Measurements from ENCODE around the gene HIGD1C.
"Not testable (repeated sequence)": the region's sequence is repeated elsewhere in the genome, so short reads cannot be mapped to it uniquely, and the experiment has no call there.

The HIGD1C gene

GRCh38 chr12:50986966-50987737 is 34.8 kb downstream of the HIGD1C start:
- DNase-seq: peak; percentile 65

DNA sequence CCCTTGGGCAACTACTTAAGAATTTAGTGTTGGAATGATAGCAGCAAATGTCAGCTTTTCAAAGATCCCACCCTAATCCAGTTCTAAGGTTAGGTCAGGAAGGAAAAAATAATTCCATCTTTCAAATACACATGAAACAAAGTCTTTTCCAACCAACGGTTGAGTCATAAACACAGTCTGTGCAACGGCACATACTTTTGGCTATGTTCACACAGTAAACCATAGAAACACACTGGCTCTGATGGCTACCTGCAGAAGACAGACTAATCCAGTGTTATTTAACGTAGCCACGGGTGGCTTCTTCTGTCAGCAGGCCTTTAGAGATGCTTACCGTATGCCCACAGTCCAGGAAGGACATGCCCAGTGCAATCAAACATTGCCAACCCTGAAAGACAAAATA is 35.7 kb downstream of the HIGD1C start:
- peak; percentile 53 for DNase-seq

- DNase-seq: no peak
These were observed 36.5 kb downstream of the HIGD1C start for GRCh38 chr12:50988871-50989270.

- DNase-seq: no peak
These were observed 37.9 kb downstream of the HIGD1C start for GRCh38 chr12:50990147-50990727.

DNA sequence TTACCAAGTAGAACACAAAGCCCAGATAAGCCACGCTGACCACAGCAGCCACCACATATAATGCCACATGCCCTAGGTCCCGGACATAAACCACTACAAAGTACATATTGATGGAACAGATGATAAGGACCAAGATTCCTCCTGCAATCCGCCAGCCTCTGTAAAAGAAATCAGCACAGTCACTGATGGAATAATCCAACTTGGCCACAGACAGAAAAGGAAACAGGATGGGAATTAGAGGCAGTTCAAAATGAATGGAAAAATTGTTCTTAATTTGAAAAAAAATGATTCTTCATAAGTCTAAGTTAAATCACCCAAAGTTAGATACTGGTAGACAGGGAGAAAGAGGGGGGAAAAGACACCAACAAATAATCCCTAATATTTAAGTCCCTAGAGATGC is 38.4 kb downstream of the HIGD1C start:
- DNase-seq: no peak

DNA sequence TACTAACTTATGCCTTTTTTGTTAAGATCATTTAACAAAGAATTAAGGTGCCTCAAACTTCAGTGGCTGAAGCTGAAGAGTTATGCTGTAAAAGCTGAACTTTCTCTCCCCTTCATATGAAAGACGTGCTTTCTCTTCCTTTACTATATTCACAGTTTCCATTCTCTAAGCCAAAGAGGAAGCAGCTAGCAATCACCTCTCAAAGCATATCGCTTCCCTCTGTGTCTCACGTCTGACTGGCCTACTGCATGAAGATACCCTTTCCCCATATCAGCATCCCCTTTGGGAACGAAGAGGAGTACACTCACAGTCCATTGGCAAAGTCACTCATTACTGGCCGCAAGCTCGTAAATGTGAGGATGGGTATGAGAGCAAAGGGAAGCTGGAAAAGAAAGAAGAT is 38.9 kb downstream of the HIGD1C start:
- DNase-seq: no peak

- DNase-seq: no peak
These were observed 40.5 kb downstream of the HIGD1C start for GRCh38 chr12:50992819-50993218.

DNA sequence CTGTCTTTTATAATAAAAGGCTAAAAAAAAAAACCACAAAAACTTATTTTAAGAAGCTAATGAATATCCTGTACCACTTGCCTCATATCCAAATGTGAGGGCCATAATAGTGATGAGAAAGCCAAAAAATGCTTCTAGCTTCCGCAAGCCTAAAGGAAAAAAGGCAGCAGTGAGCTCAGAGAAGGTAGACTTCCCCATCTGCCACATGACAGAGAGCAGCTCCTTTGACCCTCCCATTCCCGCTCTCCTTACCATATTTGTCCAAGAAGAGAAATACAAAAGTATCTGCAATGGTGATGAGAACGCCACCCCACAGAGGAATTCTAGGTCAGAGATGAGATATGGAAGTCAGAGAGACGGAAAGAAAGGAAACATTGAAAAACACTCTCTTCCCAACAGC is 46.7 kb downstream of the HIGD1C start:
- DNase-seq: peak; percentile 5

- DNase-seq: peak; percentile 90
These were observed 47.9 kb downstream of the HIGD1C start for GRCh38 chr12:51000245-51000644.

GRCh38 chr12:51001799-51002198 is 49.5 kb downstream of the HIGD1C start:
- DNase-seq: no peak

- no peak for DNase-seq
These were observed 52.2 kb downstream of the HIGD1C start for GRCh38 chr12:51004504-51004903.

DNA sequence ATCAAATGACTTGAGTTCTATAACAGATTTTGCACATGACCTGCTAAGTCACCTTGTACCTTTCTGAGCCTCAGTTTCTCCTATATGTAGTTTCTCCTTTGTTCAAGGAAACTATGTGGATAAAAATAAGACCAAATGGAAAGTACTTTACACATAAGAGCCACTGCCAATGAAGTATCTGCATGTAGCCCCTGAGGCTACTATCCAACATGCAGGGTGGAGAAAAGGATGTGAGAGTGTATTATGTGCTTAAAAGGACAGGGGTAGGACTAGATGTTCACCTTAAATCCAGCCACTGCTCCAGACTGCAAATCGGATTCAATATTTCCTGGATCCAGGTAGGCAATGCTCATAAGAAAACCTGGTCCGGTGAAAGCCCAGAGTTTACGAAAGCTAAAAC is 52.7 kb downstream of the HIGD1C start:
- no peak for DNase-seq

DNA sequence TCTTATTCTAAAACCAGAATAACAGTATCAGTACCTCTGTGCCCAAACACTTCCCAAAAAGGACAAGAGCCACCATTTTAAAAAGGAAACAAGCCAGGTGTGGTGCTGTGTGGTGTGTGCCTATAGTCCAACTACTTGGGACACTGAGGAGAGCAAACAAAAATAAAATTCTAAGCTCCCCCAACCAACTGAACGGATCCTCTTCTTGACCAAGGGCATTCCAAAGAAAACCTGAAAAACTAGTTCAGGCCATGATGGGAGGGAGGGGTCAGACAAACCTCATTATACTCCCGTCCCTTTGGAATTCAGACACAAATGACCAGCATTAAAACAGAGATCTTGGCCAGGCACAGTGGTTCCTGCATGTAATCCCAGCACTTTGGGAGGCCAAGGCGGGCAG is 53.3 kb downstream of the HIGD1C start:
- no peak for DNase-seq

DNA sequence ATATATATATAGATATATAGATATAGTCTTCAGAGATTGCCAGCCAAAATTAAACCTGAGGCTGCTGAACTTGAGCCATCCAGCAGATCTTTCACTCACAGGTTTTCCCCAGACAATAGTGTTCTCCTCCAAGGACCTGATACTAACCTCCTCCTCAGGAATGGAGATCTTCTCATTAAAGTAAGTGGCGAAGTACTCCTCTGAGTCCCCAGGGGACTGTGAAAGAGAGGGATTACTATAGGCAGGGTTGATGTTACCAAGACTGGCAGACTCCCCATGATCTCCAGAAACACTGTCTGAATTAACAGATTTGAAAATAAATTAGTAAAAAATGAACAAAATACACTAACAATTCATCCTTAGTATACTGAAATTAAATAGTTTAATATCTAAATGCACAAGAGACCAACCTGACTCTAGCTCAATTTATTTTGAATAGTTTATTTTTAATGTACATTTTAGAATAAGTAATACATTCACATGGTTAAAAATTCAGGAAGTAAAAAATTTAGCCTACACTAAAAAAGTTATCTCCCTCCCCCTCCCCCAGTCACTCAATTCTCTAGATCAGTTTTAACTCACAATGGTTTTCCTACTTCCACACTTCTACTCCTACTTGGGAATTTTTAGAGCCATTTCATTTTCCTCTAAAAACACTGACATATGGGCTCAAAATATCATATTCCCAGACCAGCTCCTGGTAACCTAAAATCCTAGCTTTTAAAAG is 56.1 kb downstream of the HIGD1C start:
- DNase-seq: no peak

- no peak for DNase-seq
These were observed 56.7 kb downstream of the HIGD1C start for GRCh38 chr12:51009056-51009440.

GRCh38 chr12:51011955-51012354 is 59.6 kb downstream of the HIGD1C start:
- DNase-seq: no peak

DNA sequence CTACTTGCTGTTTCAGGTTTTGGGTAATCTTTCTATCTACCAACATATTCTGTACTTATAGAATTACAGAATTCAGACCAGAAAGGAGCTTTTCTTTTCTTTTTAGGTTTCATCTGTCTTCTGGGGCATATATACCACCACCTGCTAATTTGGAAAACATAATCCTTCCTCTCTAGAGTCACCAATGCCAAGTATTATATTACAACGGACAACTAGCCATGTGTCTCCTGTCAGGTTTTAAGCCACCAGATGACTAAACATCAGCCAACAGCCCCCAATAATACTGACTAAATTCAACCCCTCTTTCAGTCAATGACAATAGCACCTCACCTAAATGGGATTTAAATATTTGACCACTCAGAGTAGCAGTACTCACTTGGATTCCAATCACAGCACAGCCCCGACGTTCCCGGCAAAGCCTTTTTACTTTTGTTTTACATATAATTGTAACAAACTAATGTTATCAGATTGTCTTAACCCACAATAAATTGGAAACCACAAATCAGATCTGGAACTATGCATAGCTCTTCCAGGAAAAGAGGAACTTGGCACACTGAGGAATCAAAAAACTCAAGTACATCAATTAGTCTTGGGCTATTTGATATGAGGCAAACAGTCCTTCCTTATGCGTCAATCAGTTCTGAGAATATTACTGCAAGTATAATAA is 60.4 kb downstream of the HIGD1C start:
- DNase-seq: no peak

- no peak for DNase-seq
These were observed 61.1 kb downstream of the HIGD1C start for GRCh38 chr12:51013441-51013840.

DNA sequence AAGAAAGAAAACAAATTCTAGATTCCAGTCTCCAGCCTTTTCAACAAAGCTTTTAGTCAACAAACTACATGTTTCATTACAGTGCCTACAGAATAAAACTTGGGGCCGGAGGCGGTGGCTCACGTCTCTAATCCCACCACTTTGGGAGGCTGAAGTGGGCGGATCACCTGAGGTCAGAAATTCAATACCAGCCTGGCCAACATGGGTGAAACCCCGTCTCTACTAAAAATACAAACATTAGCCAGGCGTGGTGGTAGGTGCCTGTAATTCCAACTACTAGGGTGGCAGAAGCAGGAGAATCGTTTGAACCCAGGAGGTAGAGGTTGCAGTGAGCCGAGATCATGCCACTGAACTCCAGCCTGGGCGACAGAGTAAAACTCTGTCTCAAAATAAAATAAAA is 62.1 kb downstream of the HIGD1C start:
- DNase-seq: not testable (repeated sequence)

- no peak for DNase-seq
These were observed 65.1 kb downstream of the HIGD1C start for GRCh38 chr12:51017452-51017851.

DNA sequence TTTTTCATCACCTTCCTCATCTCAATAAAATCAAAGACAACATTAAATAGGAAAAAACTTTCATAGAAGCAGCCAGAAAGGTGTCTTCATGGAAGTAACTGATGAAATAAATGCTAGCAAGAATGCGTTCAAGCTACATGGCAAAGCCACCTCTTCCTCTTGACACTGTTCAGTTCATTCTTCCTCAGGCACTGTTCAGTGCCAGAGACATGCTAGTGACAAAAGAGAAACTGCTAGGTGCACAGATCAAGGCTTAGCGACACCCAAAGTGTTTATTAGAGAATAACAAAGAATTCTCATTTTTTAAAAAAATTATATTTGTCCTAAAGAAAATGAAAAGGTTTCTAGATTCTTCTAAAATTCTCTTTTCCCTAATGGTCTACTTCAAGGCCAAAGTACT is 66.6 kb downstream of the HIGD1C start:
- no peak for DNase-seq

GRCh38 chr12:51019927-51020326 is 67.6 kb downstream of the HIGD1C start:
- no peak for DNase-seq

All from fibroblast of upper back skin (primary cell).